CD14-positive monocyte (primary cell): ENCODE measurements around the gene KHSRP. TPM values are rescaled to one million over a fixed set of nuclear protein-coding genes. Genes with fewer than 3 reads are reported as not detected.
A peak's percentile ranks its signal among the peaks of the same experiment; 100 is the strongest.

Source experiments
- DNase-seq, 3 donors: peaks; one replicate each; pipeline ENCODE4 v3.0.0-alpha.2; 2011 to 2022
- H2AFZ ChIP-seq: 2 replicates; pipeline ENCODE4 v1.6.0; 2012; ENCODE audit warnings: mild to moderate bottlenecking, low read depth, low read length, inconsistent platforms; ENCODE audit not compliant: insufficient read depth, poor library complexity, severe bottlenecking
- H3K27ac ChIP-seq, 2 donors: 1 replicate in 1 of 2; 2 replicates in 1 of 2; pipeline ENCODE4 v1.5.1; 2012 to 2013; ENCODE audit warnings: low read length in 2 of 2, control low read depth in 1 of 2, inconsistent platforms in 1 of 2, low read depth in 1 of 2, mild to moderate bottlenecking in 1 of 2
- H3K27me3 ChIP-seq, 2 donors: one replicate each; pipeline versions ENCODE4 v1.6.0 to v1.6.1; 2011 to 2013; ENCODE audit warnings: low read length in 2 of 2; ENCODE audit not compliant: control insufficient read depth in 2 of 2, insufficient read depth in 2 of 2
- H3K36me3 ChIP-seq, 2 donors: replicated peaks in 1 of 2; 1 replicate in 1 of 2; 2 replicates in 1 of 2; pipeline versions ENCODE4 v1.5.1 to v1.6.1; 2012 to 2013; ENCODE audit warnings: low read length in 2 of 2, control low read depth in 1 of 2, inconsistent platforms in 1 of 2, mild to moderate bottlenecking in 1 of 2; ENCODE audit not compliant: insufficient read depth in 2 of 2, control insufficient read depth in 1 of 2
- H3K4me1 ChIP-seq, 2 donors: 1 replicate in 1 of 2; 2 replicates in 1 of 2; pipeline versions ENCODE4 v1.5.1 to v1.6.1; 2012 to 2013; ENCODE audit warnings: low read length in 2 of 2, control low read depth in 1 of 2, inconsistent platforms in 1 of 2, mild to moderate bottlenecking in 1 of 2, moderate library complexity in 1 of 2; ENCODE audit not compliant: insufficient read depth in 2 of 2, control insufficient read depth in 1 of 2
- H3K4me2 ChIP-seq: replicated peaks from 2 replicates; pipeline ENCODE3; 2012; ENCODE audit warnings: low read length, moderate library complexity, mild to moderate bottlenecking; ENCODE audit not compliant: poor library complexity, severe bottlenecking; ENCODE audit errors: extremely low read depth
- H3K4me3 ChIP-seq, 3 experiments: fragments of 200-600 bp in 1 of 3; sonication (generic) in 1 of 3; replicated peaks in 1 of 3; 1 replicate in 2 of 3; 2 replicates in 1 of 3; pipeline ENCODE4 v1.5.1; 2011 to 2013; ENCODE audit warnings: low read length in 3 of 3, mild to moderate bottlenecking in 3 of 3, control low read depth in 2 of 3, low read depth in 2 of 3, inconsistent platforms in 1 of 3, moderate library complexity in 1 of 3
- H3K79me2 ChIP-seq: 2 replicates; pipeline ENCODE4 v1.6.0; 2012; ENCODE audit warnings: mild to moderate bottlenecking, control low read depth, inconsistent platforms, low read length, moderate library complexity; ENCODE audit not compliant: insufficient read depth
- H3K9ac ChIP-seq: 2 replicates; pipeline ENCODE4 v1.6.0; 2017; ENCODE audit warnings: low read length, mild to moderate bottlenecking; ENCODE audit not compliant: insufficient read depth, poor library complexity, severe bottlenecking
- H3K9me3 ChIP-seq, 2 donors: replicated peaks in 1 of 2; 1 replicate in 1 of 2; 2 replicates in 1 of 2; pipeline versions ENCODE4 v1.5.1 to v1.6.1; 2012 to 2013; ENCODE audit warnings: low read length in 2 of 2, control low read depth in 1 of 2; ENCODE audit not compliant: control insufficient read depth in 1 of 2, insufficient read depth in 1 of 2
- H4K20me1 ChIP-seq: 2 replicates; pipeline ENCODE4 v1.6.0; 2012; ENCODE audit warnings: mild to moderate bottlenecking, low read length, control low read depth, moderate library complexity; ENCODE audit not compliant: insufficient read depth
- H3K27ac Mint-ChIP-seq, 7 donors: one replicate each; pipeline ENCODE4 v1.8.0; 2020; ENCODE audit warnings: mild to moderate bottlenecking in 7 of 7, mixed read lengths in 7 of 7, moderate library complexity in 6 of 7, inconsistent platforms in 2 of 7
- H3K27me3 Mint-ChIP-seq, 3 donors: one replicate each; pipeline ENCODE4 v1.8.0; 2021 to 2022; ENCODE audit warnings: low read depth in 3 of 3, mild to moderate bottlenecking in 3 of 3, mixed read lengths in 3 of 3, moderate library complexity in 3 of 3, inconsistent platforms in 1 of 3
- H3K36me3 Mint-ChIP-seq, 2 donors: one replicate each; pipeline ENCODE4 v1.8.0; 2020; ENCODE audit warnings: mixed read lengths in 2 of 2, inconsistent platforms in 1 of 2, mild to moderate bottlenecking in 1 of 2
- H3K4me1 Mint-ChIP-seq: one replicate; pipeline ENCODE4 v1.8.0; 2020; ENCODE audit warnings: mild to moderate bottlenecking, mixed read lengths
- H3K4me3 Mint-ChIP-seq, 2 donors: one replicate each; pipeline ENCODE4 v1.8.0; 2020; ENCODE audit warnings: mild to moderate bottlenecking in 2 of 2, mixed read lengths in 2 of 2, moderate library complexity in 1 of 2
- H3K9me3 Mint-ChIP-seq, 7 donors: one replicate each; pipeline ENCODE4 v1.8.0; 2020 to 2022; ENCODE audit warnings: mixed read lengths in 7 of 7, mild to moderate bottlenecking in 6 of 7, moderate library complexity in 6 of 7, inconsistent platforms in 2 of 7
- whole genome bisulfite sequencing: methylation state at CpG from one replicate; pipeline ENCODE4 v1.1.5; 2013; ENCODE audit warnings: missing lambda C conversion rate; ENCODE audit not compliant: insufficient coverage; 5-methylcytosine and 5-hydroxymethylcytosine counted together
- intact Hi-C, 2 donors: fragments of 100-400 bp; cut with micrococcal nuclease; formaldehyde crosslinking; loops; one replicate each; pipeline versions ENCODE4 v1.15.0 to v1.15.1; 2023
- polyA plus RNA-seq, 3 donors: library from polyadenylated mRNA; depleted of rRNA in 1 of 3; unstranded in 2 of 3; stranded (reverse) in 1 of 3; fragments of 300-500 nt in 2 of 3; fragments of >200 nt in 1 of 3; fragmentation: Illumina TruSeq in 2 of 3; gene quantifications; 1 replicate in 2 of 3; 2 replicates in 1 of 3; pipeline ENCODE4 v1.2.3, GENCODE V29; 2012 to 2021
- TF ChIP-seq, protein P1 (sequence below): fragments of 200-600 bp; IDR thresholded peaks from one replicate; pipeline ENCODE4 v1.8.0; 2022; ENCODE audit warnings: antibody characterized with exemption, mild to moderate bottlenecking

Gene KHSRP
- polyA plus RNA-seq, 3 donors: 8.6 to 63.3 (median 9.1) TPM

GRCh38 chr19:6381030-6381750 is 43.4 kb downstream of the KHSRP start:
- Histone ChIP-seq H3K4me3 (no peak overlapping the region), H3K9ac (no peak overlapping the region), H4K20me1 (no peaks in the 10 kb centered on the region), H3K9me3 (no peaks in the 10 kb centered on the region), H3K4me2 (no peak overlapping the region), H3K27me3 (no peaks in the 10 kb centered on the region), H3K4me1 (no peaks in the 10 kb centered on the region), H3K79me2 (peaks cover 4% of the 10 kb centered on the region), H2AFZ (no peak overlapping the region), H3K27ac (no peak overlapping the region), H3K36me3 (peaks cover 64 to 83% of the 10 kb centered on the region in 2 donors)
- TF ChIP-seq, protein P1, sequence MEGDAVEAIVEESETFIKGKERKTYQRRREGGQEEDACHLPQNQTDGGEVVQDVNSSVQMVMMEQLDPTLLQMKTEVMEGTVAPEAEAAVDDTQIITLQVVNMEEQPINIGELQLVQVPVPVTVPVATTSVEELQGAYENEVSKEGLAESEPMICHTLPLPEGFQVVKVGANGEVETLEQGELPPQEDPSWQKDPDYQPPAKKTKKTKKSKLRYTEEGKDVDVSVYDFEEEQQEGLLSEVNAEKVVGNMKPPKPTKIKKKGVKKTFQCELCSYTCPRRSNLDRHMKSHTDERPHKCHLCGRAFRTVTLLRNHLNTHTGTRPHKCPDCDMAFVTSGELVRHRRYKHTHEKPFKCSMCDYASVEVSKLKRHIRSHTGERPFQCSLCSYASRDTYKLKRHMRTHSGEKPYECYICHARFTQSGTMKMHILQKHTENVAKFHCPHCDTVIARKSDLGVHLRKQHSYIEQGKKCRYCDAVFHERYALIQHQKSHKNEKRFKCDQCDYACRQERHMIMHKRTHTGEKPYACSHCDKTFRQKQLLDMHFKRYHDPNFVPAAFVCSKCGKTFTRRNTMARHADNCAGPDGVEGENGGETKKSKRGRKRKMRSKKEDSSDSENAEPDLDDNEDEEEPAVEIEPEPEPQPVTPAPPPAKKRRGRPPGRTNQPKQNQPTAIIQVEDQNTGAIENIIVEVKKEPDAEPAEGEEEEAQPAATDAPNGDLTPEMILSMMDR: no peak
- 98% methylated on average over 17 of the region's 40 CpGs for whole genome bisulfite sequencing
- no peaks in the 10 kb centered on the region for H3K4me1 Mint-ChIP-seq
- H3K9me3 Mint-ChIP-seq: peaks cover 0 to 12% (median 3%) of the 10 kb centered on the region in 7 donors
- no peak for DNase-seq
- intact Hi-C loops: no loop called here
- H3K36me3 Mint-ChIP-seq: peaks cover 59 to 84% of the 10 kb centered on the region in 2 donors
- H3K27ac Mint-ChIP-seq: peak overlapping the region in 3 of 7 donors; percentile 41 to 58 (median 44)
- H3K4me3 Mint-ChIP-seq: no peak overlapping the region
- no peaks in the 10 kb centered on the region for H3K27me3 Mint-ChIP-seq

GRCh38 chr19:6379744-6380143 is 44.9 kb downstream of the KHSRP start:
- H3K4me1 Mint-ChIP-seq: no peaks in the 10 kb centered on the region
- H3K27ac Mint-ChIP-seq: peak overlapping the region in 2 of 7 donors; percentile 40 to 53
- Histone ChIP-seq H2AFZ (no peak overlapping the region), H3K9ac (no peak overlapping the region), H3K27ac (no peak overlapping the region), H3K9me3 (no peaks in the 10 kb centered on the region), H3K4me3 (no peak overlapping the region), H4K20me1 (no peaks in the 10 kb centered on the region), H3K4me1 (no peaks in the 10 kb centered on the region), H3K79me2 (no peaks in the 10 kb centered on the region), H3K27me3 (no peaks in the 10 kb centered on the region), H3K4me2 (no peak overlapping the region), H3K36me3 (peaks cover 53 to 73% of the 10 kb centered on the region in 2 donors)
- peaks cover 0 to 2% (median 0%) of the 10 kb centered on the region in 3 donors for H3K27me3 Mint-ChIP-seq
- peaks cover 50 to 73% of the 10 kb centered on the region in 2 donors for H3K36me3 Mint-ChIP-seq
- H3K9me3 Mint-ChIP-seq: peaks cover 0 to 12% (median 3%) of the 10 kb centered on the region in 7 donors
- H3K4me3 Mint-ChIP-seq: no peak overlapping the region
- DNase-seq: no peak
- 100% methylated on average over 3 of the region's 3 CpGs for WGBS
- intact Hi-C loops: loop anchor here (10.0 kb wide), 2 partner anchors 45 to 695 kb away; partner anchors contain the start of genes HSD11B1L (in 1 of the 2), KHSRP (in 1 of the 2) and MICOS13 (in 1 of the 2)
- TF ChIP-seq, protein P1: no peak
